ENCODE results near the gene AKIP1. TPM values are rescaled to one million over a fixed set of nuclear protein-coding genes. Genes with fewer than 3 reads are reported as not detected.

The AKIP1 gene
- total RNA-seq, 1 experiment from 2014 or later: 85.2 TPM

- intact Hi-C loops (cut with micrococcal nuclease; ENCODE audit: unreplicated experiment): loop anchor here (5.0 kb wide), 1 partner anchor 270 kb away; no protein-coding TSS in a partner anchor
- Histone ChIP-seq H3K9me3 (ENCODE audit: control insufficient read depth, insufficient read depth, low read depth, low read length) (no peaks in the 10 kb centered on the region), H3K36me3 (ENCODE audit: control insufficient read depth, insufficient read depth, low read length) (peaks cover 10% of the 10 kb centered on the region), H3K27me3 (ENCODE audit: control insufficient read depth, insufficient read depth, low read length) (no peaks in the 10 kb centered on the region), H3K4me3 (ENCODE audit: low read depth in 2 of 2, low read length in 2 of 2) (no peak overlapping the region), H3K27ac (ENCODE audit: low read length) (no peak overlapping the region), H3K4me1 (ENCODE audit: control insufficient read depth, insufficient read depth, low read length) (peaks cover 8% of the 10 kb centered on the region)
- no peak for TF ChIP-seq POLR2AphosphoS5 (IDR thresholded peaks at IDR 0.05; ENCODE audit: low read depth, low read length)
- TF ChIP-seq TCF7L2 (IDR thresholded peaks at IDR 0.05; ENCODE audit: low read depth, low read length): no peak
- no peak for TF ChIP-seq SIN3A (IDR thresholded peaks at IDR 0.05; ENCODE audit: borderline replicate concordance, insufficient read depth, low read depth, low read length)
- TF ChIP-seq, protein P1, sequence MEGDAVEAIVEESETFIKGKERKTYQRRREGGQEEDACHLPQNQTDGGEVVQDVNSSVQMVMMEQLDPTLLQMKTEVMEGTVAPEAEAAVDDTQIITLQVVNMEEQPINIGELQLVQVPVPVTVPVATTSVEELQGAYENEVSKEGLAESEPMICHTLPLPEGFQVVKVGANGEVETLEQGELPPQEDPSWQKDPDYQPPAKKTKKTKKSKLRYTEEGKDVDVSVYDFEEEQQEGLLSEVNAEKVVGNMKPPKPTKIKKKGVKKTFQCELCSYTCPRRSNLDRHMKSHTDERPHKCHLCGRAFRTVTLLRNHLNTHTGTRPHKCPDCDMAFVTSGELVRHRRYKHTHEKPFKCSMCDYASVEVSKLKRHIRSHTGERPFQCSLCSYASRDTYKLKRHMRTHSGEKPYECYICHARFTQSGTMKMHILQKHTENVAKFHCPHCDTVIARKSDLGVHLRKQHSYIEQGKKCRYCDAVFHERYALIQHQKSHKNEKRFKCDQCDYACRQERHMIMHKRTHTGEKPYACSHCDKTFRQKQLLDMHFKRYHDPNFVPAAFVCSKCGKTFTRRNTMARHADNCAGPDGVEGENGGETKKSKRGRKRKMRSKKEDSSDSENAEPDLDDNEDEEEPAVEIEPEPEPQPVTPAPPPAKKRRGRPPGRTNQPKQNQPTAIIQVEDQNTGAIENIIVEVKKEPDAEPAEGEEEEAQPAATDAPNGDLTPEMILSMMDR (IDR thresholded peaks at IDR 0.05): no peak
- TF ChIP-seq, protein P2, sequence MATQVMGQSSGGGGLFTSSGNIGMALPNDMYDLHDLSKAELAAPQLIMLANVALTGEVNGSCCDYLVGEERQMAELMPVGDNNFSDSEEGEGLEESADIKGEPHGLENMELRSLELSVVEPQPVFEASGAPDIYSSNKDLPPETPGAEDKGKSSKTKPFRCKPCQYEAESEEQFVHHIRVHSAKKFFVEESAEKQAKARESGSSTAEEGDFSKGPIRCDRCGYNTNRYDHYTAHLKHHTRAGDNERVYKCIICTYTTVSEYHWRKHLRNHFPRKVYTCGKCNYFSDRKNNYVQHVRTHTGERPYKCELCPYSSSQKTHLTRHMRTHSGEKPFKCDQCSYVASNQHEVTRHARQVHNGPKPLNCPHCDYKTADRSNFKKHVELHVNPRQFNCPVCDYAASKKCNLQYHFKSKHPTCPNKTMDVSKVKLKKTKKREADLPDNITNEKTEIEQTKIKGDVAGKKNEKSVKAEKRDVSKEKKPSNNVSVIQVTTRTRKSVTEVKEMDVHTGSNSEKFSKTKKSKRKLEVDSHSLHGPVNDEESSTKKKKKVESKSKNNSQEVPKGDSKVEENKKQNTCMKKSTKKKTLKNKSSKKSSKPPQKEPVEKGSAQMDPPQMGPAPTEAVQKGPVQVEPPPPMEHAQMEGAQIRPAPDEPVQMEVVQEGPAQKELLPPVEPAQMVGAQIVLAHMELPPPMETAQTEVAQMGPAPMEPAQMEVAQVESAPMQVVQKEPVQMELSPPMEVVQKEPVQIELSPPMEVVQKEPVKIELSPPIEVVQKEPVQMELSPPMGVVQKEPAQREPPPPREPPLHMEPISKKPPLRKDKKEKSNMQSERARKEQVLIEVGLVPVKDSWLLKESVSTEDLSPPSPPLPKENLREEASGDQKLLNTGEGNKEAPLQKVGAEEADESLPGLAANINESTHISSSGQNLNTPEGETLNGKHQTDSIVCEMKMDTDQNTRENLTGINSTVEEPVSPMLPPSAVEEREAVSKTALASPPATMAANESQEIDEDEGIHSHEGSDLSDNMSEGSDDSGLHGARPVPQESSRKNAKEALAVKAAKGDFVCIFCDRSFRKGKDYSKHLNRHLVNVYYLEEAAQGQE (IDR thresholded peaks at IDR 0.05; ENCODE audit: insufficient read depth in 1 of 2, low read depth in 2 of 2, low read length in 1 of 2): no peak
- ChIA-PET POLR2A (no interaction called here), CTCF (no interaction called here)
- no TSS peak for BruUV-seq (replicated peaks)
- DNase-seq (ENCODE audit: low read depth, low spot score) (no peak), ATAC-seq (no peak)
- in situ Hi-C loops (cut with HindIII; ENCODE audit: low pct_unique_long_range_greater_than_20kb, low sequenced_read_pairs): no loop called here
Measured at GRCh38 chr11:8956860-8957259, 45.9 kb downstream of the AKIP1 start.

- Histone ChIP-seq H3K36me3 (ENCODE audit: control insufficient read depth, insufficient read depth, low read length) (peaks cover 4% of the 10 kb centered on the region), H3K9me3 (ENCODE audit: control insufficient read depth, insufficient read depth, low read depth, low read length) (no peaks in the 10 kb centered on the region), H3K4me1 (ENCODE audit: control insufficient read depth, insufficient read depth, low read length) (peaks cover 20% of the 10 kb centered on the region), H3K27me3 (ENCODE audit: control insufficient read depth, insufficient read depth, low read length) (no peaks in the 10 kb centered on the region), H3K4me3 (ENCODE audit: low read depth in 2 of 2, low read length in 2 of 2) (no peak overlapping the region), H3K27ac (ENCODE audit: low read length) (0 out of 2 replicates have a peak overlapping the region, but pooled peaks have one; percentile 1)
- intact Hi-C loops (cut with micrococcal nuclease; ENCODE audit: unreplicated experiment): loop anchor here (1.0 to 5.0 kb wide), 2 partner anchors 45 to 272 kb away; no protein-coding TSS in a partner anchor
- DNase-seq (ENCODE audit: low read depth, low spot score) (peak; percentile 85), ATAC-seq (peak; percentile 36; the same call in 1 of the 2 replicates)
- no TSS peak for BruUV-seq (replicated peaks)
- in situ Hi-C loops (cut with HindIII; ENCODE audit: low pct_unique_long_range_greater_than_20kb, low sequenced_read_pairs): no loop called here
- ChIA-PET POLR2A (interaction anchor here (0.6 to 0.7 kb wide), 6 partner anchors 17 to 710 kb away, joined by 3 to 19 read pairs (median 5); partner anchors contain the start of genes ASCL3, RPL27A and TRIM66), CTCF (interaction anchor here (0.5 to 2.7 kb wide), 19 partner anchors 13 to 1973 kb away, joined by 3 to 43 read pairs (median 4); a partner anchor contains a TSS)
- TF ChIP-seq, protein P1 (IDR thresholded peaks at IDR 0.05): peak; percentile 89
- TF ChIP-seq SIN3A (IDR thresholded peaks at IDR 0.05; ENCODE audit: borderline replicate concordance, insufficient read depth, low read depth, low read length) (no peak), TCF7L2 (IDR thresholded peaks at IDR 0.05; ENCODE audit: low read depth, low read length) (no peak), POLR2AphosphoS5 (IDR thresholded peaks at IDR 0.05; ENCODE audit: low read depth, low read length) (no peak)
- TF ChIP-seq, protein P2 (IDR thresholded peaks at IDR 0.05; ENCODE audit: insufficient read depth in 1 of 2, low read depth in 2 of 2, low read length in 1 of 2): no peak
Measured at GRCh38 chr11:8959546-8960166, 48.7 kb downstream of the AKIP1 start.

Data from Panc1 (cell line).